Prostate gland (tissue), 2 donors: ENCODE measurements around the gene CSMD2.

ENCODE experiments used
- POLR2A ChIP-seq: fragments of 450-650 bp; IDR thresholded peaks from one replicate; pipeline ENCODE4 v1.6.1; 2016; ENCODE audit warnings: antibody characterized with exemption, mild to moderate bottlenecking
- POLR2AphosphoS5 ChIP-seq: sonication (generic); formaldehyde crosslinking; IDR thresholded peaks from one replicate; pipeline ENCODE4 v1.6.1; 2017; ENCODE audit warnings: antibody characterized with exemption
- TF ChIP-seq, protein P1 (sequence below), 4 experiments: fragments of 200-600 bp in 2 of 4; fragments of 450-650 bp in 2 of 4; sonication (generic) in 2 of 4; IDR thresholded peaks; 1 replicate in 3 of 4; 2 replicates in 1 of 4; pipeline ENCODE4 v1.5.1; 2016 to 2019; ENCODE audit warnings: antibody characterized with exemption in 4 of 4, mild to moderate bottlenecking in 2 of 4, moderate library complexity in 2 of 4

- TF ChIP-seq, protein P1, sequence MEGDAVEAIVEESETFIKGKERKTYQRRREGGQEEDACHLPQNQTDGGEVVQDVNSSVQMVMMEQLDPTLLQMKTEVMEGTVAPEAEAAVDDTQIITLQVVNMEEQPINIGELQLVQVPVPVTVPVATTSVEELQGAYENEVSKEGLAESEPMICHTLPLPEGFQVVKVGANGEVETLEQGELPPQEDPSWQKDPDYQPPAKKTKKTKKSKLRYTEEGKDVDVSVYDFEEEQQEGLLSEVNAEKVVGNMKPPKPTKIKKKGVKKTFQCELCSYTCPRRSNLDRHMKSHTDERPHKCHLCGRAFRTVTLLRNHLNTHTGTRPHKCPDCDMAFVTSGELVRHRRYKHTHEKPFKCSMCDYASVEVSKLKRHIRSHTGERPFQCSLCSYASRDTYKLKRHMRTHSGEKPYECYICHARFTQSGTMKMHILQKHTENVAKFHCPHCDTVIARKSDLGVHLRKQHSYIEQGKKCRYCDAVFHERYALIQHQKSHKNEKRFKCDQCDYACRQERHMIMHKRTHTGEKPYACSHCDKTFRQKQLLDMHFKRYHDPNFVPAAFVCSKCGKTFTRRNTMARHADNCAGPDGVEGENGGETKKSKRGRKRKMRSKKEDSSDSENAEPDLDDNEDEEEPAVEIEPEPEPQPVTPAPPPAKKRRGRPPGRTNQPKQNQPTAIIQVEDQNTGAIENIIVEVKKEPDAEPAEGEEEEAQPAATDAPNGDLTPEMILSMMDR (IDR thresholded peaks at IDR 0.05) = no peak
- TF ChIP-seq POLR2A (no peak), POLR2AphosphoS5 (no peak)
Measured at GRCh38 chr1:34057347-34058130, 107.5 kb downstream of the CSMD2 start.
